Right renal pelvis (tissue), 4 donors: ENCODE measurements around the gene WFDC5. TPM values are rescaled to one million over a fixed set of nuclear protein-coding genes. Genes with fewer than 3 reads are reported as not detected.
"Not testable (repeated sequence)": the region's sequence is repeated elsewhere in the genome, so short reads cannot be mapped to it uniquely, and the experiment has no call there.

ENCODE experiments used
- DNase-seq, 4 donors: peaks; one replicate each; pipeline ENCODE4 v3.0.0-alpha.2; 2013; ENCODE audit warnings: low read depth in 4 of 4, low spot score in 3 of 4, missing footprints in 1 of 4
- polyA plus RNA-seq, 4 donors: library from polyadenylated mRNA; unstranded; fragments of 120-200 nt; gene quantifications; one replicate each; pipeline ENCODE4 v1.2.1, GENCODE V29; 2013; ENCODE audit not compliant: insufficient read length in 4 of 4

WFDC5 gene, protein sequence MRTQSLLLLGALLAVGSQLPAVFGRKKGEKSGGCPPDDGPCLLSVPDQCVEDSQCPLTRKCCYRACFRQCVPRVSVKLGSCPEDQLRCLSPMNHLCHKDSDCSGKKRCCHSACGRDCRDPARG
- polyA plus RNA-seq: not detected

DNA sequence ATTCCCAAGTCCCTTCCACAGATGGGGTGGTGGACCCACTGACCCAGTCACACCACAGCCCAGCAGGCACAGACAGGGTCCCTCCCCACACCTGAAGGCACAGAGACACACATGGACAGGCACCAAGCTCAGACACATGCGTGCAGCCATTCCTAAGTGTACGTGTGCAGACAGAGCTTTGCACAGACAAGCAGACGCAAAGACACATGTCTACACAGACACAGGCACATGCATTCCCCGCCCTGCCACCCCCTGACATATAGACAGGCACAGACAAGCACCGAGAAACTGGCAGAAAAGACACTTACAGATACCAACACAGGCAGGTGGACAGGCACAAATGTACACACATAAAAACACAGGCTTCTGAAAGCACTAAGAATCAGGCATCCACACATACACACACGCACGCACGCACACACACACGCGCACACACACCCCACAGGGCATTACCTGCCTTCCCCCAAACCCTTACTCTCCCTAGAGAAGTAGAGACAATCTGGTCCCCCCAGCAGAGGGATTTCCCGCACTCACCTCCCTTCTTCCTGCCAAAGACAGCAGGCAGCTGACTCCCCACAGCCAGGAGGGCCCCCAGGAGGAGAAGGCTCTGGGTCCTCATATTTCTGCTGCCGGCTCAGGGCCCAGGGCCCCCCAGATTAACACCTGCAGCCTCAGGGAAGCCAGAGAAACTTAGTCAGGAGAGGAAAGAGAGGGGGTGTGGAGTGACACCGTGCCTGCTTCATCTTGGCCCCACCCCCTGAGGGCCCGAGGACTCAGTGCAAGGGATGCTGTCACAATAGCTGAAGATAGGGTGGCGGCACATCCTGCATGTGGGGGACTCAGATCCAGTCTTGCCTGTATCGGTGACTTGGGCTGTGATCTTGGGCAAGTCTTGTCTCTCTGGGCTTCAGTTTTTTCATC, at the start of gene WFDC5:
Gene WFDC5 (minus strand): TSS at position 710 of the 921 bp plus-strand sequence. CDS start 91 bp downstream, at position 619.
- no peak for DNase-seq

DNA sequence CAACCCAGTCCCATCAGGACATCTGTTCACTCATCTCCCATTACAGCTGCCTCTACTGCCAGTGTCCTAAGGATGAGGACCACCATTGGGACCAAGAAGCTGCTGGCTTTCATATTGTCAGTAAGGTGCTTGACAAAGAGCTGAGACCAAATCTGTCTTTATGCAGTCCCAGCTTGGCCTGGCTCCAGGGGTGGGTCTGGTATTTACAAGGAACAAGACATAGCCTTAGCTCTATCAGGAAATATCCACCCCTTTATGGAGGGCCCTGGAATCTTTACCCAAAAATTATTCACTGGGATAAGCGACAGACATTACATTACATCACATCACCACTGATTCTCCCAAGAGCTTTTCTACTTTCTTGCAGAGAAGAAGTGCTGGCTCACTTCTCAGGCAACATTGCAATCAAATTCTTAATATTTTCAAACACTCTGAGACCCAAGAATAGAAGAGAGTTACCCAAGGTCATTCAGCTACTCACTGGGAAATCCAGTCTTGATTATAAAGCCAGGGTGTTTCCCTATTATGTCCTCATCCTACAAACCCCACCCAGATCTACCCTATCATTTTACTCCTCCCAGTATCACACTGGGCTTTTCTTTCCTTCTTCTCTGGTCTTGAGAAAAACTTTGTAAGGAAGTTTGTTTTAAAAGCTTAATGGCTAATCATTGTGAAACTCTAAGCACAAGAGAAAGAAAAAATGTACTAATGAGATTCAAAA, 48.3 kb upstream of the WFDC5 start:
- DNase-seq: no peak

DNA sequence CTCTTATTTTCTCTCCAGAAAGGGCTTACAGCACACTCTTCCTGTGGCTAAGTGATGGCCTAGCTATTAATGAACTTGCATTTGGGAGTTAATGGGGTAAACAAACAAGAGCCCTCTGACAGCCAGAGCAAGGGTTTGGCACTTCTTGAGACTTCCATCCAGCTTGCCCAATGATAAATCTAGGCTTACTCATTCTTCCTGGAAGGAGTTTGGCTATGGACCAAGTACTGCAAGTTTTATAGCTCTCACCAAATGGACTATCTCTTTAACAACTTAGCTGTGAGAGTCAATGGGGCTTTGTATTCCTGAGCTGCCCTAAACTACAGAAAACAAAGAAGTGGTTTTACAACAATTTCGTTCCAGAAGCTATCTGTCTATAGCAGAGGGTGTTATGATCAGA, 43.0 kb upstream of the WFDC5 start:
- no peak for DNase-seq

DNA sequence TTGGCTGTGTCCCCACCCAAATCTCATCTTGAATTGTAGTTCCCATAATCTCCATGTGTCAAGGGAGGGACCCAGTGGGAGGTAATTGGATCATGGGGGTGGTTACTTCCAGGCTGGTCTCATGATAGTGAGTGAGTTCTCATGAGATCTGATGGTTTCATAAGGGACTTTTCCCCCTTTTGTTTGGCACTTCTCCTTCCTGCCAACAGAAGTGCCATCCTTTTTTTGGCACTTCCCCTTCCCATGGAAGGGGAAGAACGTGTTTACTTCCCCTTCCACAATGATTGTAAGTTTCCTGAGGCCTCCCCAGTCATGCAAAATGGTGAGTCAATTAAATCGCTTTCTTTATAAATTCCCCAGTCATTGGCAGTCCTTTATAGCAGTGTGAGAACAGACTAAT, 41.7 kb upstream of the WFDC5 start:
- DNase-seq: no peak

DNA sequence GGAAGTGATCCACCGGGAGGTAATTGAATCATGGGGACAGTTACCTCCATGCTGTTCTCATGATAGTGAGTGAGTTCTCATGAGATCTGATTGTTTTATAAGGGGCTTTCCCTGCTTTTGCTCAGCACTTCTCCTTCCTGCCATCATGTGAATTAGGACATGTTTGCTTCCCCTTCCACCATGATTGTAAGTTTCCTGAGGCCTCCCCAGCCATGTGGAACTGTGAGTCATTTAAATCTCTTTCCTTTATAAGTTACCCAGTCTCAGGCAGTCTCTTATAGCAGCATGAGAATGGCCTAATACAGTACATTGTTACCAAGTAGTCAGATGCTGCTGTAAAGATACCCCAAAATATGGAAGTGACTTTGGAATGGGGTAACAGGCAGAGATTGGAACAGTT, 39.8 kb upstream of the WFDC5 start:
- not testable (repeated sequence) for DNase-seq

DNA sequence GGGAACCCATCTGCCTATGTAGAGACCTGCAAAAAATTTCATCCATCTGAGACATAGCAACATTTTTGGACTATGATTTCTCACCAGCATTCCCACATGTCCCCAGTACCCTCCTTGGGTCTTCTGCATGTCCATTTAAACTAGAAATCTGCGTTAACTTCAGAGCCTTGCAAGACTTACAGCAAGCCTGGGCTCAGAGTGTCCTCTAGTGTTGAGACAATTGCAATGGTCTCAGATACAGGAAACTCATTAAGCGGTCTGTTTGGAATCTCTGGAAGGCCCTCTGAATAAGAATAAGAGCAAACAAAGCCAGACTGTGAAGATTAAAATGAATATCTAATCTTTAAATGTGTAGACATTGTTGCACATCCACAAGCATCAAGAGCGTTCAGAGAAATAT, 39.2 kb upstream of the WFDC5 start:
- DNase-seq: no peak

DNA sequence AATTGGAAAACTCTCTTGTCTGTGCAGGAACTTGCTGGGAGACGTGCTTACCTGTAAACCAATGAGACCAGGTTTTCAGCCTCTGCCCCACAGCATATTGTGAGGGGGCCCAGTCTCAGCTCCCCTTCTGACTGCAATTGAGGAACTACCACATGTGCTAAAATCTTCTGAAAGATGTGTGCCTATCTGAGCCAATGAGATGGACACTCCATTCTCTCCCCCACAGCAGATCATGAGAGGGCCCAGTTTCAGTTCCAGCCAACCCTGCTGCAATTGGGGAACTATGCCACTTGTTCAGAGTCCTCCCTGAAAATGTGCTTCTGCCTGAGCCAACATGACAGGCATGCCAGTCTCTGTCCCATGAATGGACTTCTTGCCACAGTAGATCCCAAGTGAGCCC, 38.8 kb upstream of the WFDC5 start:
- no peak for DNase-seq

DNA sequence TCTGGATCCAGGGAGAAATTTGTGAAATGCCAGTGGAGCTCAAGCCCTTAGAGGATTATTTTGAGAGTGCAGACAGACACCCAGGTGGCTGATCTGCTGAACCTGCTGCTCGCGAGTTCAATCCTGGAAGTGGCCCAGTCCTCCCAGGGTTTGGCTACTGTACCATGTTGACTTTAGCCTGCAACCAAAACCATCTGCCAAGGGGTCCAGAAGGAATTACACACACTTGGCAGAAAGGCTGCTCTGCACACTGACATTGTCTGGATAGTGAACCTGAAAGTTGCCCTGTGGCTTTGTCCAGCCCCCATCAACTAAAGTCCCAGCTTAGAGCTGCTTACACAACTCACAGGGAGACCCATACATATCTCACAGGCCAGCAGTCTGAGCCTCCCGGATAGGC, 38.2 kb upstream of the WFDC5 start:
- DNase-seq: no peak

DNA sequence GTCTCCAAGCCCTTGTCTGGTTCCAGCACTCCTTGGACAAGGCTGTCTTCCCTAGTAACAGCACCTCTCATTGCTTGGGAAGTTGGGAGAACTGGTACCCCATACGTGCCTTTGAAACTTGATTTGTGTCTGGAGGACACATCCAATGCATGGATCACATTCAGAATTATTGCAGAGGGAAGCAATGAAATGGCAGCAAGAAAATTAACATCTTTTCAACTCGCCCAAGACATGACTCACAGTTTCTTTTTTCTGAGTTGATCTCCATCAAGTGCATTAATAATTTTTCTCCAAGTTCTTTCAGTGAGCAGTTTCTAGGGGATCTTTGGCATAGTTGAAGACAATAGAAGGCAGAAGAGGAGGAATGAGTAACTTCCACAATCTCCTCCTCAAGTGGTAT, 37.4 kb upstream of the WFDC5 start:
- no peak for DNase-seq

DNA sequence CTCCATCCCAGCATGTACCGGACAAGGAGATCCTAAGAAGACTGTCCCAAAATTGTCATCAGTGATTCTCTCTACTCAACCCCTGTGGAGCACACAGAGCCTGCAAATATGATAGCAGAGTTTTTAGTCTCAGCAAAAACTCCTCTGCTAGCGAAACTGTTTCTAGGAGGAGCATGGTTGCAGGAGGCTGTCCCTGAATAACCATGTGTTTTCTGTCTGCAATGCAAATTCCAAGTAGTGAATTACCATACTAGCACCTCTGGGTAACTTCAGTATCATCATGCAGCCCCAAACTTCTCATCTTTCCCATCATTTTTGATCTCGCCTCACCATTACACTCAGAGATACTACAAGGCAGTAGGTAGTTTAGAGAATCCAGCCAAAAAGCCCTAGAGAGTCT, 34.1 kb upstream of the WFDC5 start:
- no peak for DNase-seq

DNA sequence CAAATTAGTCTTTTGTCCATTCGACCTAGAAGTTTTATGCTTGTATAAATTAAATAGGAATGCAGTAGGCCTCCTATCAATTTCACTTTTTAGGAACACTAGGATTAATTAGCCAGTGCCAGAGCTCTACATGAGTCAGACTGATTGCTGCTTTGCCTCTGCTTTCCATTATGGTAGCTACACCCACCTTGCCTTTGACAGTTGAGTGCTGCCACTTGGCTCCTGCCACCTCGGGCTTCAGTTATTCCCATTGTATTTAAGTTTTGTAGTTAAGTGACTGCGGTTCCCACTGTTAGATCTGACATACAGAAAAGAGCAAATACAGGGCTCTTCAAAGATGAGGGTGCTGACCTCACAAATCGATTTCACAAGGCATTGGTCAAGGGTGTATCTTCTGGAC, 25.9 kb upstream of the WFDC5 start:
- DNase-seq: no peak

DNA sequence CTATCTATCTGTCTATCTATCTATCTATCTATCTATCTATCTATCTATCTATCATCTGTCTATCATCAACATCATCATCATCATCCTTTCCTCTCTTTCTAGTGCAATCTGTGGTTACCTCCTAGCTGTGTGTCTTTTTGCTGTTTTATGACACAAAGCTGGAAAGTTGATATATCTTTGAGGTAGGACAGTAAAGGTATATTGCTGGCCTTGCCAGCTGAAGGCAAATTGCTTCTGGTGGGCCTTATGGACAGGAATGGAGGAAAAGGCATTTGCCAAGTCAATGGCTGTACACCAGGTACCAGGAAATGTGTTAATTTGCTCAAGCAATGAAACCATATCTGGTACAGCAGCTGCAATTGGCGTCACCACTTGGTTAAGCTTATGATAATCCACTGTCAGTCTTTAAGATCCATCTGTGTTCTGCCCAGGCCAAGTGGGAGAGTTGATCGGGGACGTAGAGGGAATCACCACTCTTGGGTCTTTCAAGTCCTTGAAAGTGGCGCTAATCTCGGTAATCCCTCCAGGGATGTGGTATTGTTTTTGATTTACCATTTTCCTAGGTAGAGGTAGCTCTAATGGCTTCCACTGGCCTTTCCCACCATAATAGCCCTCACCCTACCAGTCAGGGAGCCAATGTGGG, 24.9 kb upstream of the WFDC5 start:
- DNase-seq: not testable (repeated sequence)

DNA sequence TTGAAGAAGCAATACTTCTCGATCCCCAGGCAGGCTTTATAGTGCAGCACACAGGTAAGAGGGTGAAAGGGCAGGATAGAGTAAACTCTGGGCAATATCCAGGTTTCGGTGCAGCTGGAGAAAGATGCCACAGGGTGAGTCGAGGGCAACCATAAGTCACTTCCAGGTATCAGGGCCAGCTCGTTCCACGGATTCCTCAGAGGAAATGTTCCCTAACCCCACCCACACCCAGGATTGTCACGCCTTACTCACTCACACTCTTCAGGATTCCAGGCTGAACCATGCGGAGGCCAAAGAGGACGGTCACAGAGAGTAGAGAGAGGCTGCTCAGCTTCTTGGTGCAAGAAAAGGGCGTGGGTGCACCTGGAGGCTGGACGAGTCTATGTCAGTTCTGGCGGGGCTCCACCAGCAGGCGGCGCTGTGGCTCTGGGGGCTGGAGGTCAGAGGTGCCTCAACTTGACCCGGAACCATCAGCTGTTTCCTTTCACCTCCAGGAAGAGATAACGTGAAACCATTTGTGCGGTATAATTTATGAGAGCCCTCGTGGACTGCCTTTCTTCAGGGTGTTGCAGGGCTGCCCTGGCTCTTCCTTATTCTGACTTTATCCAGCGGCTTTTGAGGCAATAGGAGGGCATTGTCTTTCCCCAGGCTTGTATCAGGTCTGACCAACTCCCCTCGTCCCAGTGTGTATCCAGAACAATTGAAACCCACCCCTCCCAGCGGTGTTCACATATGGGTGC, 23.8 kb upstream of the WFDC5 start:
- DNase-seq: no peak

DNA sequence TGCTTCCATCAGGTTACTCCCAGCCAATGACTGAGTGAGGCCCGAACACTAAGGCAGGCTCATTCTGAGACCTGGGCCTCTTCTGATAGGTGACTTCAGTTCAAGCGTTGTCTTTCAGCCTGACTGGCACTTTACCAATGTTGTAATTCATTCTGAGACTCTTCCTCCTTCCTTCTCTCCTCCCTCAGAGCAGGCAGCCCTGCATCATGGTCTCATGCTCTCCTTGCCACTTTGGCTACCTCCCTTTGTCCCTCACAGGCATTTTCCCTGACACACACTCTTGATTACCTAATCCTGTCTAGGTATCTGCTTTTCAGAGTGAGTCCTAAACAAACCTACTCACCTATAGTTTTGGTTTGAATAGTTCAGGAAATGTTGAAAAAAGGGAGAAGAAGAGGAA, 21.9 kb upstream of the WFDC5 start:
- DNase-seq: no peak

DNA sequence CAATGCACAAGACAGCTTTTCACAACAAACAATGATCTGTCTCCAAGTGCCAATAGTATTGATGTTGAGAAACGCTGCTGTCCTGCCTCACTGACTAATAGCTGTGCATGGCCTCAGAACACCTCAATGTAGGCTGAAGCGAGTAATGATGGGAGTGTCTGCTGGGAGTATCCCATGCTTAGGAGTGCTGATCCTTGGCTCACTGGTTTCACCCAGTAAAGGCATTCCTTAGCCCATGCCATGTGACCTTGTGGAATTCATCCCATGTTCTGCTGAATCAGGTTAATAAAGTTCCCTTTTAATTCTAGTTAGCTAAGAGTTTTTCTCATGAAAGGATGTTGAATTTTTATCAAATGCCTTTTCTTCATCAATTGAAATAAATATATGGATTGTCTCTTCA, 13.1 kb upstream of the WFDC5 start:
- peak in 3 of 4 donors; percentile 3 to 12 (median 12) for DNase-seq

DNA sequence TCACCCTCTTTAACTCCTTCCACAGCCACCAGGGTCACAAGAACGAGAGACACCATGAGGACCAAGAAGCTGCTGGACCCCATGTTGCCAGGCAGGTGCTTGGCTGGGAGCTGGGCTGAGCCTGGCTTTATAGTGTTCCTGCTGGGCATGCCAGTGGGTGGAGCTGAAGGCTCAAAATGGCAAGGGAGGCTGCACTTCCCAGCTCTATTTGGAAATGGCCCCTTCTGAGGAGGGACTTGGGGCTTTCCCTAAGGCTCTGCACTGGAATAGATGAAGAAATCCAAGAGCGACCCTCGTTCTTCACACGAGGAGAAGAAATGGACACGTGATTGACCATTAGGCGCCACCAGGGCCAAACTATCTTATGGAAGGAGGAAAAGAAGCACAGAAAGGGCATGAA, 9.4 kb upstream of the WFDC5 start, which contains the start of gene WFDC12:
Gene WFDC12 (minus strand): TSS at position 101 of the 400 bp plus-strand sequence. CDS start 18 bp downstream, at position 83.
- no peak for DNase-seq

DNA sequence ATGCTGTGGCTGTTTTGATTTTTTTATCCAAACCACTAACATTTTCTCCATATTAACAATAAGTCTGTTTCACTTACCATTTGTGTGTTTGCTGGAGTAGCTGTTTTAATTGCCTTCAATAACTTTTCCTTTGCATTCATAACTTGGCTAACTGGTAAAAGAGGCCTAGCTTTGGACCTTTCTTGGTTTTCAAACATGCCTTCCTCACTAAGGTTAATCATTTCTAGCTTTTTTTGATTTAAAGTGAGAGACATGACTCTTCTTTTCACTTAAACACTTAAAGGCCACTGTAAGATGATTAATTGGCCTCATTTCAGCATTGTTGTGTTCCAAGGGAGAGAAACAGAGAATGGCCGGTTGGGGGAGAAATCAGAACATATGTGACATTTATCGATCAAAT, 6.4 kb upstream of the WFDC5 start:
- no peak for DNase-seq

DNA sequence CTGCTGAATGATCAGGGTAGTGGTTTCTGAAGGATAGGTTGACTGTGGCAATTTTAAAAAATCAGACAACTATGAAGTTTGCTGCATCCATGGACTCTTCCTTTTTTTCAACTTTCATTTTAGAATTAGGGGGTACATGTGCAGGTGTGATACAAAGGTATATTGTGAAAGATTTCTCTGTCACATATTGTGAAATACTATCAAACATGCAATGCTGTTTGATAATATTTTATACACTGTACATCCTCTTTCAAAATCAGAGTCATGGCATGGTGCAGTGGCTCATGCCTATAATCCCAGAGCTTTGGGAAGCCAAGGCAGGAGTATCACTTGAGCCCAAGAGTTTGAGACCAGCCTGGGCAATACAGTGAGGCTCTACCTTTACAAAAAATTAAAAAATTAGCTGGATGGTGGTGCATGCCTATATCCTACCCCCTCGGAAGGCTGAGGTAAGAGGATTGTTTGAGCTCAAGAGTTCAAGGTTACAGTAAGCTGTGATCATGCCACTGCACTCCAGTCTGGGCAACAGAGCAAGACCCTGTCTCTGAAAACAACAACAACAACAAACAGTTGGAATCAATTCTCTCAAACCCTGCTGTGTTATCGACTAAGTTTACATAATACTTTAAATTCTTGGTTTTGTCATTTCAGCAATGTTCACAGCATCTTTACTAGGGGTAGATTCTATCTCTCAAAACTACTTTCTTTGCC, 4.7 kb upstream of the WFDC5 start:
- DNase-seq: no peak

DNA sequence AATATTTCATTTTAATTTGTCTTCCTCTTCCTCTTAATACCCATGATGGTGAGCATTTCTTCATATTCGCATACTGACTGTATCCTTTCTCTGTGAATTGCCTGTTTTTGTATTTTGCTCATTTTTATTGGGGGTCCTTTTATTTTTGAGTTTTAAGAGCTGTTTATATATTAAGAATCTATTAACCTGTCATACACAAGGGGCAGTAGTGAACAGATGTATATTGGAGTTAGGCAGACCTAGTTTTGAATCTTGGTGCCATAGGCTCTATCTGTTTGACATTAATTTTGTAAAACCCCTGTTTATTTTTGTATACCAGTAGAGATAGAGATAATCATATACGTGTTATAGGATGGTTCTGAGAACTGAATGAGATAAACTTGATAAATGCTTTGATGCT, 3.1 kb upstream of the WFDC5 start:
- DNase-seq: no peak

DNA sequence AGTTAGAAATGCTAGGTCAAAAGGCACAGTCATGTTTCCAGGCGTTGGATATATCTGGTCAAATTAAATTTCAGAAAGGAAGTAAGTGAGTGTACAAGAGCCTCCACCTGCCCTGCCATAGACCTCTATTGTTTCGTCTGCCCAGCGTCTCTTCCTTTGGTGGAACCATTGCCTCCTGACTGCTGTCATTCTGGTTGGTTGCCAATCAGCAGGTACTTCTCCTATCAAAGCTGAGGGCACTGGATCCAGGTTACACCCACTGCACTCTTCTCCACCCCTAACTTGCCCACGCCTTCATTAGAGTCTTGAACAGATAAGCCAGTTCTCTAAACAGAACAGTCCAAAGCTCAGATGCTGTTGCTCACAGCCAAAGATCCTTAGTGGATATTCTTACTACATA, 2.6 kb upstream of the WFDC5 start:
- DNase-seq: no peak
